MM.1S (cell line): Measurements from ENCODE around the gene GSN.

Source experiments
- DNase-seq: peaks from one replicate; pipeline ENCODE4 v3.0.0-alpha.2; 2015
- H2AFZ ChIP-seq: fragments of 300-600 bp; sonication (generic); 2 replicates; pipeline ENCODE4 v1.6.0; 2016; ENCODE audit warnings: antibody characterized with exemption, low read length
- H3F3A ChIP-seq: fragments of 300-600 bp; sonication (generic); 2 replicates; pipeline ENCODE4 v1.6.1; 2016; ENCODE audit warnings: mild to moderate bottlenecking, antibody characterized with exemption, low read length, moderate library complexity, mixed read lengths; ENCODE audit not compliant: insufficient read depth
- H3K27ac ChIP-seq: fragments of 300-600 bp; sonication (generic); 2 replicates; pipeline ENCODE4 v1.5.1; 2016; ENCODE audit warnings: mild to moderate bottlenecking, low read length
- H3K27me3 ChIP-seq: fragments of 300-600 bp; sonication (generic); replicated peaks from 2 replicates; pipeline ENCODE4 v1.6.0; 2016; ENCODE audit warnings: low read length; ENCODE audit not compliant: insufficient read depth
- H3K36me3 ChIP-seq: fragments of 300-600 bp; sonication (generic); replicated peaks from 2 replicates; pipeline ENCODE4 v1.6.1; 2016; ENCODE audit warnings: mild to moderate bottlenecking, low read length, mixed read lengths; ENCODE audit not compliant: insufficient read depth
- H3K4me1 ChIP-seq: fragments of 300-600 bp; sonication (generic); 2 replicates; pipeline ENCODE4 v1.6.1; 2016; ENCODE audit warnings: low read length, mixed read lengths
- H3K4me2 ChIP-seq: fragments of 300-600 bp; sonication (generic); 2 replicates; pipeline ENCODE4 v1.6.0; 2016; ENCODE audit warnings: low read depth, low read length
- H3K4me3 ChIP-seq: fragments of 300-600 bp; sonication (generic); 2 replicates; pipeline ENCODE4 v1.5.1; 2016; ENCODE audit warnings: low read length, mixed read lengths
- H3K79me2 ChIP-seq: fragments of 300-600 bp; sonication (generic); 2 replicates; pipeline ENCODE4 v1.6.1; 2016; ENCODE audit warnings: mixed run types, low read length, mixed read lengths
- H3K9ac ChIP-seq: fragments of 300-600 bp; sonication (generic); 2 replicates; pipeline ENCODE4 v1.6.1; 2016; ENCODE audit warnings: low read length, mixed read lengths
- H3K9me2 ChIP-seq: fragments of 300-600 bp; sonication (generic); replicated peaks from 2 replicates; pipeline ENCODE4 v1.6.1; 2016; ENCODE audit warnings: mild to moderate bottlenecking, low read length, mixed read lengths; ENCODE audit not compliant: insufficient read depth
- H3K9me3 ChIP-seq: fragments of 300-600 bp; sonication (generic); replicated peaks from 2 replicates; pipeline ENCODE4 v1.6.1; 2016; ENCODE audit warnings: mild to moderate bottlenecking, low read length, mixed read lengths; ENCODE audit not compliant: insufficient read depth
- H4K20me1 ChIP-seq: fragments of 300-600 bp; sonication (generic); 2 replicates; pipeline ENCODE4 v1.6.1; 2016; ENCODE audit warnings: mild to moderate bottlenecking, low read length, moderate library complexity, mixed read lengths; ENCODE audit not compliant: insufficient read depth
- EZH2 ChIP-seq: fragments of 300-600 bp; sonication (generic); optimal IDR thresholded peaks from 2 replicates; pipeline ENCODE3; 2017; ENCODE audit warnings: low read depth, mild to moderate bottlenecking, antibody characterized with exemption, low read length, mixed read lengths
- EZH2phosphoT487 ChIP-seq: fragments of 300-600 bp; sonication (generic); IDR thresholded peaks from 2 replicates; pipeline ENCODE4 v1.6.1; 2018; ENCODE audit warnings: antibody characterized with exemption, low read length
- TF ChIP-seq, protein P1 (sequence below): fragments of 300-600 bp; sonication (generic); IDR thresholded peaks from 2 replicates; pipeline ENCODE4 v1.5.1; 2016; ENCODE audit warnings: antibody characterized with exemption, low read length, mixed read lengths

The GSN gene

GRCh38 chr9:121360601-121361374 lies 92.8 kb downstream of the GSN start:
- Histone ChIP-seq H3K4me3 (no peak overlapping the region), H3K4me1 (peaks cover 30% of the 10 kb centered on the region), H2AFZ (no peak overlapping the region), H3K36me3 (no peaks in the 10 kb centered on the region), H4K20me1 (no peaks in the 10 kb centered on the region), H3K9me2 (no peaks in the 10 kb centered on the region), H3K79me2 (no peaks in the 10 kb centered on the region), H3K27me3 (no peaks in the 10 kb centered on the region), H3K4me2 (peak overlapping the region; percentile 28), H3K27ac (peak overlapping the region; percentile 21; the same call in 1 of the 2 replicates), H3F3A (peaks cover 20% of the 10 kb centered on the region), H3K9me3 (no peaks in the 10 kb centered on the region), H3K9ac (no peak overlapping the region)
- no peak for TF ChIP-seq EZH2
- TF ChIP-seq, protein P1, sequence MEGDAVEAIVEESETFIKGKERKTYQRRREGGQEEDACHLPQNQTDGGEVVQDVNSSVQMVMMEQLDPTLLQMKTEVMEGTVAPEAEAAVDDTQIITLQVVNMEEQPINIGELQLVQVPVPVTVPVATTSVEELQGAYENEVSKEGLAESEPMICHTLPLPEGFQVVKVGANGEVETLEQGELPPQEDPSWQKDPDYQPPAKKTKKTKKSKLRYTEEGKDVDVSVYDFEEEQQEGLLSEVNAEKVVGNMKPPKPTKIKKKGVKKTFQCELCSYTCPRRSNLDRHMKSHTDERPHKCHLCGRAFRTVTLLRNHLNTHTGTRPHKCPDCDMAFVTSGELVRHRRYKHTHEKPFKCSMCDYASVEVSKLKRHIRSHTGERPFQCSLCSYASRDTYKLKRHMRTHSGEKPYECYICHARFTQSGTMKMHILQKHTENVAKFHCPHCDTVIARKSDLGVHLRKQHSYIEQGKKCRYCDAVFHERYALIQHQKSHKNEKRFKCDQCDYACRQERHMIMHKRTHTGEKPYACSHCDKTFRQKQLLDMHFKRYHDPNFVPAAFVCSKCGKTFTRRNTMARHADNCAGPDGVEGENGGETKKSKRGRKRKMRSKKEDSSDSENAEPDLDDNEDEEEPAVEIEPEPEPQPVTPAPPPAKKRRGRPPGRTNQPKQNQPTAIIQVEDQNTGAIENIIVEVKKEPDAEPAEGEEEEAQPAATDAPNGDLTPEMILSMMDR, result no peak
- TF ChIP-seq EZH2phosphoT487, result no peak
- no peak for DNase-seq

DNA sequence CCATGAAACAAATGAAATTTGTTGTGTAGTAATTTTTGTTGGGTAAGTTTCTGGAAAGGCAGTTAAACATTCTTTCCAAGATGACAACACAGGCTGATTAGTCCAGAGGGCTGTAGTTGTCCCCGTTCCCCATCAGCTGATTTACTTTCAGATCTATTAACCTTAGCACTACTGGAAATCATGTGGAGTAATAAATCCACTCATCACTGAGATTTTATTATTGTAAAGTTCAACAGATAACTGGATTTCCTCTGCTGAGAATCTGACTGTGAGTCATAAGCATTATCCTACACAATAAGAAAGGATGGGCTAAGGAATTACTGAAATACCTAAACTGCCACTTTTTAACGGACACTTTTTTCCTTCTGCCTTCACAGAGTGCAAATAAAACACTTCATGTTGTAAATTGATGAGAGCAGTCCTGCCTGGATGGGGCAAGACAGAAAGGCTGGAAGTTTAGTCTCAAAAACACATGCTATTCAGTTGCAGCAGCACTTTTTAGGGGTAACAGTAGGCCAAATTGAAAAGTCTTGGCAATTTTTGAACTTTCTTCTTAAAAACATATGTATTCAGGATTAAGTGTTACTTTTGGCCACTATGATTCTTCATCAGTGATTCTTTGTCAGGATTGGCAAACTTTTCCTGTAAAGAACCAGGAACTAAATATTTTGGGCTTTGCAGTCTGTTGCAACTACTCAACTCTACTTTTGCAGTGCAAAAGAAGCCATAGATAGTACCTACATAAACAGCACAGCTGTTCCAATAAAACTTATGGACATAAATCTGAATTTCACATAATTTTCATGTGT lies 95.1 kb downstream of the GSN start:
- Histone ChIP-seq H3F3A (peaks cover 20% of the 10 kb centered on the region), H3K79me2 (no peaks in the 10 kb centered on the region), H3K27ac (no peak overlapping the region), H3K27me3 (peaks cover 4% of the 10 kb centered on the region; the same call in 1 of the 2 replicates), H4K20me1 (no peaks in the 10 kb centered on the region), H3K4me2 (no peak overlapping the region), H3K9me3 (no peaks in the 10 kb centered on the region), H3K9ac (no peak overlapping the region), H3K4me1 (peaks cover 30% of the 10 kb centered on the region), H3K4me3 (no peak overlapping the region), H2AFZ (no peak overlapping the region), H3K9me2 (no peaks in the 10 kb centered on the region), H3K36me3 (no peaks in the 10 kb centered on the region)
- DNase-seq, result no peak
- no peak for TF ChIP-seq EZH2phosphoT487
- no peak for TF ChIP-seq EZH2
- TF ChIP-seq, protein P1, result no peak

- Histone ChIP-seq H3K9me2 (no peaks in the 10 kb centered on the region), H3K36me3 (no peaks in the 10 kb centered on the region), H3F3A (peaks cover 20% of the 10 kb centered on the region), H3K9ac (no peak overlapping the region), H3K9me3 (no peaks in the 10 kb centered on the region), H4K20me1 (no peaks in the 10 kb centered on the region), H3K27ac (no peak overlapping the region), H3K27me3 (peaks cover 9% of the 10 kb centered on the region; the same call in 1 of the 2 replicates), H3K4me3 (no peak overlapping the region), H3K4me2 (no peak overlapping the region), H3K4me1 (peaks cover 25% of the 10 kb centered on the region), H2AFZ (no peak overlapping the region), H3K79me2 (no peaks in the 10 kb centered on the region)
- TF ChIP-seq EZH2phosphoT487 (no peak), EZH2 (no peak)
- TF ChIP-seq, protein P1, result no peak
- DNase-seq, result no peak
Measured at GRCh38 chr9:121363622-121363961, 95.6 kb downstream of the GSN start.
